ENCODE results near the gene CASP4.
"Not testable (repeated sequence)": the region's sequence is repeated elsewhere in the genome, so short reads cannot be mapped to it uniquely, and the experiment has no call there.

CASP4 gene

DNA sequence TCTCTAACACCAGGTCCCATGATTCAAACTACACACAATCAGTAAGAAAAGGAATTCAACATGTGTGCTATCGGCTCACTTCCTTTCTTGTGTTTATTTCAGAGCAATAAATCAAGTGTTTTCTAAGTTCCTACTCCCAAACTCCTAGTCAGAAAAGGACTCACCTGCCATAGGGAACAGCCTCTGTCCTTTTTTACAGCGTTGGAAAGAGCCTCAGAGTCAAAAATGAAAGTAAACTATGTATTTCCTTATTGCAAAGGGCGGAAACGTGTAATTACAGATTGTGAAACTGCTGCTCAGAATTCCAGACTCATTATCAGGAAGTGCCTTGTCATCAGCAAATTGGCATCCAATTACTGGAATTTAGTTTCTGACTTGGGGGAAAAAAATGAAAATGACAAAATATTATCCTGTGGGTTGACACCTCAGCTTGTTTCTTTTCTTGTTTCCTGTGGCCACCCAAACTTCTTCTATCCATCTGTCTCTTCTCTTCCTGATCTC lies at the start of gene CASP4:
Gene CASP4, minus strand, starts transcription at position 220 of the 501 bp plus-strand sequence. Its CDS starts 49 bp downstream, at position 171.
- DNase-seq = peak; percentile 58

GRCh38 chr11:105007463-105007862 lies 39.1 kb upstream of the CASP4 start:
- DNase-seq = no peak

DNA sequence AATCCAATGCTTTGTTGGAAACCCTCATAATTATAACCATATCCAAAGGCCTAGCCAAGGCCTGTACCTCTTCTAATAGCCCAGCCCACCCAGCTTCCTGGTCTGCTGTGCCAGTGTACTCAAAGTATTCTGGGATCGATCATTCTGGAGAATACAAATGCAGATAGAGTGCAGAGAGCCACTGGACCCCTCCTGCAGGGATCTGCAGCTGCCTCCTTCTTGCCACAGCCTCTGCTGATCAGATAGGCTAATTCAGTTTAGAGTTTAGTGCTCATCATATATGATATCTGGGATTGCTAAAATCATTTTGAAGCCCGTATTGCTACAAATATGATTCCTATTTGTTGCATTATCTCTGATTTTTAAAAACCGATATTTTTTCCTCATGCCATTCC lies 37.1 kb upstream of the CASP4 start:
- DNase-seq = no peak

DNA sequence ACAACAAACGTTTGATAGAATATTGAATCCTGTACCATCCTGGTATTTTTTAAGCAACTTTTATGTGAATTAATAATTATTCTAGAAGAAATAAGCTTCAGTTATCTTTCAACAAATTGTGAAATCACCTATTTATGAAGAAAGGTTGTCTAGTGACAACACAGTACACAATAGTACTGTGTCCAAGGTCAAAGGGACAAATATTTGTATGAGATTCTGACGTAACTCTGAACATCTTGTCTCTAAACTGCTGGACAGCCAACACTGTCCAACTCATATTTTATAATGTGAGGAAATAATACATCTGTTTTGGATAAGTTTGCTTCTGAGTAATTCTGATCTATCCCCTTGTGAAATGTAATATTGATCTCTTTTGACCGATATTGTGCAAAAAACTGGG lies 35.6 kb upstream of the CASP4 start:
- no peak for DNase-seq

DNA sequence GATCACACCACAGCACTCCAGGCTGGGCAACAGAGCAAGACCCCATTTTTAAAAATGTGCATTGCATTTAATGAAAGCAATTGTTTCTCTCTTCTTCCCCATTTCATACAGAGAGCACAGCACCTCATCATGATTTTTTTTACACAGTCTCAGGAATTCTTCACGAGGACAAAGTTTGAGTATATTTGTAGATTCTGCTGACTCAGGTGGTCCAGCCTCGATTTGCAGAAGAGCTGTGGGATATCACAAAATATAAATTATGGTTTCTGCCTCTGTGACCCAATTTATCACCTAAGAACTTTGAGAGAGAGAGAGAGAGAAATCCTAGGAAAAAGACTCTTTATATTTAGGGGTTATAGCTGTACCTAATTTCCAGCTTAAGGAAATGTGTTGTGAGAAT lies 34.8 kb upstream of the CASP4 start:
- DNase-seq = no peak

DNA sequence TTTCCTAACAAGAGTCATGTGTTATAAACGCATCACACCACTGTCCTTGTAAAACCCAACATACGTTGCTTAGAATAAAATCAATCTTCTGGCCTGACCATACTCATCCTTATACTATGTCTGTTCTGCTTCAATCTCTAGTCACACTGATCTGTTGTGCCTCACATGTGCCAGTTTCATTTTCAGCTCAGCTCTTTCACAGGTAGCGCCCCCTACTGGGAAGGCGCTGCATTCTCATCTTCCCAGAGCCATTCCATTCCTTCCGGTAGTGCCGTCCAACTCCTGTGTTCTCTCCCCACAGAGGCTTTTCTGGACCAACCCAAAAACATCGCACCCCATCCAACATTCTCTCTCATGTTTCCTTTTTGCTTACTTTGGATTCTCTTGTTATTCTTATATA lies 32.4 kb upstream of the CASP4 start:
- no peak for DNase-seq

DNA sequence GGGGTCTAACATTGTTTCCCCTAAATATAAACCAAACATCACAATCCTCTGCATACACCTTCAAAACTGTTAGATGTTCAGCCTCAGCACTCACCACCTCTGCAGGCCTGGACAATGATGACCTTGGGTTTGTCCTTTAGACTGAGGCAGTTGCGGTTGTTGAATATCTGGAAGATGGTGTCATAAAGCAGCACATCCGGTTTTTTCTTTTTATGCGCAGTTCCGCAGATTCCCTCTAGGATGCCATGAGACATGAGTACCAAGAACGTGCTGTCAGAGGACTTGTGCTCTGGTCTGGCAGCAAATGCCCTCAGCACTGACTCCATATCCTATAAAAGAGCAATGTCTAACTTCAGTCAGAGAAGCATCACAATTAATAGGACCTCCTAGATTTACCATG lies 31.8 kb upstream of the CASP4 start:
- no peak for DNase-seq

- DNase-seq = no peak
Measured at GRCh38 chr11:104999721-105000120, 31.3 kb upstream of the CASP4 start.

GRCh38 chr11:104997288-104997687 lies 28.9 kb upstream of the CASP4 start:
- no peak for DNase-seq

DNA sequence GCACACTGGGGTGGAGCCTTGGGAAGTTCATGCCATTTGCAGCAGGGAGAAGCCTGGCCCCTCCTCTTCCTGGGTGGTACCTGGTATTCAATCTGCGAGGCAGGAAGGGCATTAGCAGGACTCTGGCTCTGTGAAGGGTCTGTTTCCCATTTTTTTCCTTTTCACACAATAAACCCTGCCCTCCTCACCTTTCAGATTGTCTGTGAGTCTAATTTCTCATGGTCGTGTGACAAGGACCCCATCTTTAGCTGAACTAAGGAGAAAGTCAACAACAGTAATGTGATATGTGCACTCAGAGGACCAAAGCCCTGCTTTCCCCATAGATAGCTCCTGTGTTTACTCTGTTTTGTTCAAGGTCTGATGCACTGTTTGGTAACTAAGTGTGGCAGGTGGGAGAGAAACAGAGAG lies 26.6 kb upstream of the CASP4 start:
- no peak for DNase-seq

- no peak for DNase-seq
Measured at GRCh38 chr11:104992781-104993180, 24.4 kb upstream of the CASP4 start.

GRCh38 chr11:104991994-104992393 lies 23.6 kb upstream of the CASP4 start:
- DNase-seq = no peak

DNA sequence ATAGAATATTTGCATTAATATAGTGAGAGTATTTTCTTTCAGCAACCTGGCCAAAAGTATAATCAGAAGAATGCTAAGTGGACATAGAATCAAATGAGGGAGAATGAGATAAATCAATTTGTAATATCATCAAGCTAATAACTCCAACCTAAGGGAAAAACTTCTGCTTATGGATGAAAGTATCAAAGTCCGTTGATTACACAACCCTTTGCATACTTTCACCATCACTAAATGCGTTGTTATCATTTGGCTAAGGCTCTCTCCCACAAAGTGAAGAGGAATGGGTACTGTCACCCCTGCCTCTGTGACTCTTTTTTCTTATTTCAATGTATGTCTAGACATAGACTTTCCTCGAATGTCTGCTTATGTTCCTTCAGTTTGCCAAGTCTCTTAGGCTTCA lies 16.4 kb upstream of the CASP4 start:
- DNase-seq = no peak

GRCh38 chr11:104979839-104980238 lies 11.5 kb upstream of the CASP4 start:
- no peak for DNase-seq

GRCh38 chr11:104973616-104974015 lies 5.2 kb upstream of the CASP4 start:
- DNase-seq = no peak

GRCh38 chr11:104972924-104973323 lies 4.5 kb upstream of the CASP4 start:
- DNase-seq = not testable (repeated sequence)

- no peak for DNase-seq
Measured at GRCh38 chr11:104970756-104971155, 2.4 kb upstream of the CASP4 start.

DNA sequence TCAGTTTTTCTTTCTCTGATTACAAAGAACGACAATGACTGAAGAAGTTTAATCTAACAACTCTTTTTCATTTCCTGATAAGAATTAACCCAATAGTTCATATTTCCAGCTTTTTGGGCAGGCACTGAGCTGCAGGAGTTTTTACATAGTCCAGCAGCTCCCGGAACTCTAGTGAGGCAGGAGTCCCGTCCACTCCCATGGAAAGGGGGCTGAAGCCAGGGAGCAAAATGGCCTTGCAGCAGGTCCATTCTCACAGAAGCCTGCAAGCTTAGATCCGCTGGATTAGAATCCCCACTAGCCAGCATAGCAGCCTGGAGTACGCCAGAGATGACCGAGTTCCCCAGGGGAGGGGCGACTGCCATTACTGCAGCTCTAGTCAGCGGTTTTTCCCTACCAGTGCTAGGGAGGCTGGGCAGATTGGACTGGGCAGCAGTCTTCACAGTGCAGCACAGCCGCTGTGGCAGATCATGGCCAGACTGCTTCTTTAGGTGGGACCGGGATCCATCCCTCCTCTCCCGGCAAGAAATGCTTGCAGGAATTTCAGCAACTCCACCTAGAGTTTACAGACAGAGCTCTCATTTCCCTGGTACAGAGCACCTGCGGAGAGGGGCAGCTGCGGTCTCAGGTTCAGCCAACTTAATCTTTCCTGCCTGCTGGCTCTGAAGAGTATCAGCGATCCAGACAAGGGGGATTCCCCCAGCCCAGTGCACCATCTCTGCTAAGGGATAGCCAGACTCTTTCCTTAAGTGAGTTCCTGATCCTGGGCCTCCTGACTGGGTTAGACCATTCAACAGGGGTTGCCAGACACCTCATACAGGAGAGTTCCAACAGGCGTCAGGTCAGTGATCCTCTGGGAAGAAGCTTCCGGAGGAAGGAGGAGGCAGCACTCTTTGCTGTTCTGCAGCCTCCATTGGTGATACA lies 742 bp upstream of the CASP4 start:
- DNase-seq = no peak

- DNase-seq = no peak
Measured at GRCh38 chr11:104967534-104968354, 630 bp downstream of the CASP4 start.

DNA sequence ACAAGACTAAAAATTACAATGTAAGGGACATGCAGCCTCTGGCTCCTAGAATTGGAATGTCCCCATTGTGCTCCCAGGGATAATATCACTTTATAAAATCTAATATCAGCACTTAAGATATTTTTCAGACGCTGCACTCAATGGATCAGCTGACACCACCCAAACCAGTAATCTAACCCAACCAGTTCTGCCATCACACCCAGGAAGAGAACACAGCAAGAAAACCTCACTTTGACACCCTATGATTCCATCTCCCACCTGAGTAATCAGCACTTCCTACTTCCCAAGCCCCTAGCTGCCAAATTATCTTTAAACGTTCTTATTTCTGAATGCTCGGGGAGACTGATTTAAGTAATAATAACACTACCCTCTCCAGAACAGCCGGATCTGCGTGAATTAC lies 2.6 kb downstream of the CASP4 start:
- no peak for DNase-seq

DNA sequence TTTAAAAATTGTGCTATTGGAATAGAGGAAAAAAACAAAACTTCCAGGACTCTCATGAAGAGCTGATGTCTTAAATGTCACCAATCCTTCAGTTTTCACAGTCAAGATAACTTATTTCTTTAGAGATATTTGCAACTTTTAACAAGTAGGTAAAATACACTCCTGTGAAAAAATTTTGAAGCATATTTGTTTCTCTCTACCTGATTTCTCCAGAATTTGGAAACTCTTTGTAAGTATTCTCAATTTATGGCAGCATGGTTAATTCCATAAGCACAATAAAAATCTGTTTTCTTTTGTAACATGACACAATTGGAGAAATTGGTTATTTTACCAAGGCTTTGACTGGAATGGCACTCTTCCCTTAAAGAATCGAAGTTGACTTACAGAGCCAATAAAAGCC lies 4.1 kb downstream of the CASP4 start:
- no peak for DNase-seq

DNA sequence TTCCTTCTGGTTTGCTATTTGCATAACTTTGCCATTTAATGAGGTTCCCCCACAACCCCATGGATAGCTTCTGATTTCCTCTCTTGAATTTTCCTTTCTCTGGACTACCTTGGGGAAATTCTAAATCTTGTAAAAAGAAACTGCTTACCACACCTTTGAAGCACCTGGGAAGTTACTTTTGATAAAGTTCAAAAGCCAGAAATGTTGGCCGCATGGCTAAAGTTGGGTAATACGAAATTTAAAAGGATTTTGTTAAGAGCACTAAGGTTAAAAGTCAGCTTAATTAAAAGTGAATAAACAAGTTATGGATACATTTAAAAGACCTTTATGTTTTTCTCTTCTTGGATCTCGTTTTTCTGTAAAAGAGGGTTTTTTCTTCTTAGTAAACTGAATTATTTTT lies 5.5 kb downstream of the CASP4 start:
- DNase-seq = no peak

GRCh38 chr11:104957280-104957679 lies 11.1 kb downstream of the CASP4 start:
- no peak for DNase-seq

DNA sequence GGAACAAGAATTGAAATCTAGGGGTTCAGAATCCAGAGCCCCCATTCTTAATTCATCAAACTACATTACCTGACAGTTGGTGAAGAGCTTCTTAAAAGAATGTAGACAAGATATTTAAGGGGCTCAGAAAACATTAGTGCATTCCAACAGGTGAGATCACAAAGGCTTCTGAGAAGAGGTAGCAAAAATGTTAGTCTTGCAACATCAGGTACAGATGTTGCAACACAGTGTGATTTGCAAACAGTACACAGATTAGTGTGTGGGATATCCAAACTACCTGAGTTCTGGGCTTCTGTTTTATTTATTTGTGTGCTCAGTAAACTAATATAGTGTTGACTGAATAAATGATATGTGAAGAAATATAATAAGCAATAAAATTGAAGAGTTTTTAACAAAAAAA lies 11.8 kb downstream of the CASP4 start:
- DNase-seq = no peak

All from NCI-H1048 (cell line).